Measurements from ENCODE around the gene RNF225. TPM values are rescaled to one million over a fixed set of nuclear protein-coding genes. Genes with fewer than 3 reads are reported as not detected.

The RNF225 gene
- total and polyA plus RNA-seq, 2 of the 13 experiments (the other 11 are each of a cell fraction or from before 2014, with no cell fraction given): not detected

DNA sequence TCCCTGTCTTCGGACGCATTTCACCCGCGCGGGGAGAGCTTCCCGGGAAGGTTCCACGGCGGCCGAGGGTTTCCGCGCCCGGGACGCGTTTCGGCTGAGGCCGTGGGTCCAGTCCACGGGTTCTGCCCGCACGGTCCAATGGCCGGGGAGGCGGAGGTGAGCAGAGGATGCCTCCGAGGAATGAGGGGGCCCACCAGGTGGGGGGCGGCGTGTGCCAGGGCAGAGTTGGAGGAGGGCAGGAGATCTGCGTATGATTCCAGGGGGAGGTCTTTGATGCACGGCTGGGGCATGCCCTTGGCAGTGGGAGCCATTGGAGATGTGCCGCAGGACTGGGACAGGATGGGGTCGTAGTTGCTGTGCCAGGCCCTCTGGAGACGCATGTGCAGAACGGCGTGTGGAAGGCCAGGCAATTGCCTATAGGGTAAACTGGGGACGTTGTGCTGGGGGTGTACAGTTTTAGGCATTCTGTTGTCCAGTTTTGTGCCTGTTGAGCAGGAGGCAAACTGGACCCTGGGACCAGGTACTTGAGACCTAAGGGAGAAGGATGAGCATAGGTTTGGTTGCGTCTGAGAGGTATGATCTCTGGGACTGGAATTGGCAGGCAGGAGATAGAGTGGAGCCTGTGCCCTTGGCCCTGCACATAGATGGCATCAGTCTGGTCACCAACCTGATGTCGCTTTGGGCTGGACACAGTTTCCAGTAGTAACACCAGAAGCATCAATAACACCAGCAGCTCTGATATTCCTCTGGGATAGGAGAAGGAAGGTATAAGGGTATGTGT lies 13.7 kb downstream of the RNF225 start:
- FAIRE-seq (peak; percentile 43), DNase-seq (ENCODE audit: low spot score) (no peak), ATAC-seq (peak; percentile 63)
- H2AFZ ChIP-seq (ENCODE audit: low read length): peak overlapping the region; percentile 46
- H3K4me1 ChIP-seq (ENCODE audit: insufficient read depth, low read length): peaks cover 23% of the 10 kb centered on the region
- H3K9ac ChIP-seq (ENCODE audit: insufficient read depth, low read depth, low read length): peak overlapping the region; percentile 89
- H3K4me2 ChIP-seq (ENCODE audit: low read depth, low read length): peak overlapping the region; percentile 86
- no peaks in the 10 kb centered on the region for H3K9me3 ChIP-seq (ENCODE audit: low read length)
- in situ Hi-C loops (cut with HindIII; ENCODE audit: extremely low pct_ligation_motif_present, low pct_unique_long_range_greater_than_20kb) (no loop called here), intact Hi-C loops (cut with micrococcal nuclease; ENCODE audit: unreplicated experiment) (loop anchor here (5.0 kb wide), 3 partner anchors 43 to 82 kb away; partner anchors contain the start of genes ZNF324, ZNF324B and ZSCAN22)
- ChIA-PET POLR2A (interaction anchor here (0.5 to 1.6 kb wide), 23 partner anchors 10 to 226 kb away, joined by 3 to 16 read pairs (median 4); partner anchors contain the start of genes RPS5, ZNF274, ZNF324B and ZNF497), CTCF (ENCODE audit: low intra/inter-chr PET ratio, low total read pairs) (no interaction called here)
- H3K79me2 ChIP-seq (ENCODE audit: insufficient read depth, low read length): peaks cover 21% of the 10 kb centered on the region
- no TSS peak for BruUV-seq (replicated peaks)
- no peaks in the 10 kb centered on the region for H3K36me3 ChIP-seq (replicated peaks in 1 of 2; ENCODE audit: control insufficient read depth in 1 of 2, insufficient read depth in 2 of 2, low read length in 2 of 2)
- WGBS (ENCODE audit: low lambda C conversion rate): 3% methylated on average over 17 of the region's 34 CpGs
- no peaks in the 10 kb centered on the region; a peak in 1 of 5 replicates for H3K27me3 ChIP-seq (ENCODE audit: control insufficient read depth in 1 of 2, insufficient read depth in 2 of 2, low read length in 2 of 2)
- H3K27ac ChIP-seq (ENCODE audit: extremely low read length, insufficient read depth, low read length): peak overlapping the region; percentile 12
- no peaks in the 10 kb centered on the region for H4K20me1 ChIP-seq (ENCODE audit: insufficient read depth, low read length)
- peak overlapping the region; percentile 89 to 98 (median 95) for H3K4me3 ChIP-seq (replicated peaks in 1 of 3; ENCODE audit: insufficient read depth in 1 of 3, low read depth in 2 of 3, low read length in 3 of 3)
- TF ChIP-seq, protein P1, sequence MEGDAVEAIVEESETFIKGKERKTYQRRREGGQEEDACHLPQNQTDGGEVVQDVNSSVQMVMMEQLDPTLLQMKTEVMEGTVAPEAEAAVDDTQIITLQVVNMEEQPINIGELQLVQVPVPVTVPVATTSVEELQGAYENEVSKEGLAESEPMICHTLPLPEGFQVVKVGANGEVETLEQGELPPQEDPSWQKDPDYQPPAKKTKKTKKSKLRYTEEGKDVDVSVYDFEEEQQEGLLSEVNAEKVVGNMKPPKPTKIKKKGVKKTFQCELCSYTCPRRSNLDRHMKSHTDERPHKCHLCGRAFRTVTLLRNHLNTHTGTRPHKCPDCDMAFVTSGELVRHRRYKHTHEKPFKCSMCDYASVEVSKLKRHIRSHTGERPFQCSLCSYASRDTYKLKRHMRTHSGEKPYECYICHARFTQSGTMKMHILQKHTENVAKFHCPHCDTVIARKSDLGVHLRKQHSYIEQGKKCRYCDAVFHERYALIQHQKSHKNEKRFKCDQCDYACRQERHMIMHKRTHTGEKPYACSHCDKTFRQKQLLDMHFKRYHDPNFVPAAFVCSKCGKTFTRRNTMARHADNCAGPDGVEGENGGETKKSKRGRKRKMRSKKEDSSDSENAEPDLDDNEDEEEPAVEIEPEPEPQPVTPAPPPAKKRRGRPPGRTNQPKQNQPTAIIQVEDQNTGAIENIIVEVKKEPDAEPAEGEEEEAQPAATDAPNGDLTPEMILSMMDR (CRISPR knock-in tag; IDR thresholded peaks at IDR 0.05): 0 out of 2 replicates have a peak, but pooled peaks have one; percentile 2
- TF ChIP-seq, protein P2, sequence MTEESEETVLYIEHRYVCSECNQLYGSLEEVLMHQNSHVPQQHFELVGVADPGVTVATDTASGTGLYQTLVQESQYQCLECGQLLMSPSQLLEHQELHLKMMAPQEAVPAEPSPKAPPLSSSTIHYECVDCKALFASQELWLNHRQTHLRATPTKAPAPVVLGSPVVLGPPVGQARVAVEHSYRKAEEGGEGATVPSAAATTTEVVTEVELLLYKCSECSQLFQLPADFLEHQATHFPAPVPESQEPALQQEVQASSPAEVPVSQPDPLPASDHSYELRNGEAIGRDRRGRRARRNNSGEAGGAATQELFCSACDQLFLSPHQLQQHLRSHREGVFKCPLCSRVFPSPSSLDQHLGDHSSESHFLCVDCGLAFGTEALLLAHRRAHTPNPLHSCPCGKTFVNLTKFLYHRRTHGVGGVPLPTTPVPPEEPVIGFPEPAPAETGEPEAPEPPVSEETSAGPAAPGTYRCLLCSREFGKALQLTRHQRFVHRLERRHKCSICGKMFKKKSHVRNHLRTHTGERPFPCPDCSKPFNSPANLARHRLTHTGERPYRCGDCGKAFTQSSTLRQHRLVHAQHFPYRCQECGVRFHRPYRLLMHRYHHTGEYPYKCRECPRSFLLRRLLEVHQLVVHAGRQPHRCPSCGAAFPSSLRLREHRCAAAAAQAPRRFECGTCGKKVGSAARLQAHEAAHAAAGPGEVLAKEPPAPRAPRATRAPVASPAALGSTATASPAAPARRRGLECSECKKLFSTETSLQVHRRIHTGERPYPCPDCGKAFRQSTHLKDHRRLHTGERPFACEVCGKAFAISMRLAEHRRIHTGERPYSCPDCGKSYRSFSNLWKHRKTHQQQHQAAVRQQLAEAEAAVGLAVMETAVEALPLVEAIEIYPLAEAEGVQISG (CRISPR knock-in tag; IDR thresholded peaks at IDR 0.05): 0 out of 2 replicates have a peak, but pooled peaks have one; percentile 3
- TF ChIP-seq, protein P3, sequence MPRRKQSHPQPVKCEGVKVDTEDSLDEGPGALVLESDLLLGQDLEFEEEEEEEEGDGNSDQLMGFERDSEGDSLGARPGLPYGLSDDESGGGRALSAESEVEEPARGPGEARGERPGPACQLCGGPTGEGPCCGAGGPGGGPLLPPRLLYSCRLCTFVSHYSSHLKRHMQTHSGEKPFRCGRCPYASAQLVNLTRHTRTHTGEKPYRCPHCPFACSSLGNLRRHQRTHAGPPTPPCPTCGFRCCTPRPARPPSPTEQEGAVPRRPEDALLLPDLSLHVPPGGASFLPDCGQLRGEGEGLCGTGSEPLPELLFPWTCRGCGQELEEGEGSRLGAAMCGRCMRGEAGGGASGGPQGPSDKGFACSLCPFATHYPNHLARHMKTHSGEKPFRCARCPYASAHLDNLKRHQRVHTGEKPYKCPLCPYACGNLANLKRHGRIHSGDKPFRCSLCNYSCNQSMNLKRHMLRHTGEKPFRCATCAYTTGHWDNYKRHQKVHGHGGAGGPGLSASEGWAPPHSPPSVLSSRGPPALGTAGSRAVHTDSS (CRISPR knock-in tag; conservative IDR thresholded peaks at IDR 0.05): no peak
- TF ChIP-seq HNRNPL (IDR thresholded peaks at IDR 0.05; ENCODE audit: low read depth, low read length): 0 out of 2 replicates have a peak, but pooled peaks have one; percentile 50
- TF ChIP-seq, protein P4, sequence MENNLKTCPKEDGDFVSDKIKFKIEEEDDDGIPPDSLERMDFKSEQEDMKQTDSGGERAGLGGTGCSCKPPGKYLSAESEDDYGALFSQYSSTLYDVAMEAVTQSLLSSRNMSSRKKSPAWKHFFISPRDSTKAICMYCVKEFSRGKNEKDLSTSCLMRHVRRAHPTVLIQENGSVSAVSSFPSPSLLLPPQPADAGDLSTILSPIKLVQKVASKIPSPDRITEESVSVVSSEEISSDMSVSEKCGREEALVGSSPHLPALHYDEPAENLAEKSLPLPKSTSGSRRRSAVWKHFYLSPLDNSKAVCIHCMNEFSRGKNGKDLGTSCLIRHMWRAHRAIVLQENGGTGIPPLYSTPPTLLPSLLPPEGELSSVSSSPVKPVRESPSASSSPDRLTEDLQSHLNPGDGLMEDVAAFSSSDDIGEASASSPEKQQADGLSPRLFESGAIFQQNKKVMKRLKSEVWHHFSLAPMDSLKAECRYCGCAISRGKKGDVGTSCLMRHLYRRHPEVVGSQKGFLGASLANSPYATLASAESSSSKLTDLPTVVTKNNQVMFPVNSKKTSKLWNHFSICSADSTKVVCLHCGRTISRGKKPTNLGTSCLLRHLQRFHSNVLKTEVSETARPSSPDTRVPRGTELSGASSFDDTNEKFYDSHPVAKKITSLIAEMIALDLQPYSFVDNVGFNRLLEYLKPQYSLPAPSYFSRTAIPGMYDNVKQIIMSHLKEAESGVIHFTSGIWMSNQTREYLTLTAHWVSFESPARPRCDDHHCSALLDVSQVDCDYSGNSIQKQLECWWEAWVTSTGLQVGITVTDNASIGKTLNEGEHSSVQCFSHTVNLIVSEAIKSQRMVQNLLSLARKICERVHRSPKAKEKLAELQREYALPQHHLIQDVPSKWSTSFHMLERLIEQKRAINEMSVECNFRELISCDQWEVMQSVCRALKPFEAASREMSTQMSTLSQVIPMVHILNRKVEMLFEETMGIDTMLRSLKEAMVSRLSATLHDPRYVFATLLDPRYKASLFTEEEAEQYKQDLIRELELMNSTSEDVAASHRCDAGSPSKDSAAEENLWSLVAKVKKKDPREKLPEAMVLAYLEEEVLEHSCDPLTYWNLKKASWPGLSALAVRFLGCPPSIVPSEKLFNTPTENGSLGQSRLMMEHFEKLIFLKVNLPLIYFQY (CRISPR knock-in tag; IDR thresholded peaks at IDR 0.05; ENCODE audit: borderline replicate concordance): no peak
- no peak for TF ChIP-seq ELF1 (CRISPR knock-in tag; IDR thresholded peaks at IDR 0.05)
- TF ChIP-seq AKAP8 (CRISPR knock-in tag; IDR thresholded peaks at IDR 0.05): 0 out of 2 replicates have a peak, but pooled peaks have one; percentile 21
- no peak for TF ChIP-seq MEIS1 (CRISPR knock-in tag; IDR thresholded peaks at IDR 0.05; ENCODE audit: borderline replicate concordance)
- TF ChIP-seq GABPA (IDR thresholded peaks at IDR 0.05; ENCODE audit: low read depth, low read length): no peak
- no peak for TF ChIP-seq GABPA (CRISPR knock-in tag; IDR thresholded peaks at IDR 0.05; ENCODE audit: low read depth)
- TF ChIP-seq ZNF44 (CRISPR knock-in tag; IDR thresholded peaks at IDR 0.05): no peak
- TF ChIP-seq ZNF253 (CRISPR knock-in tag; IDR thresholded peaks at IDR 0.05; ENCODE audit: borderline replicate concordance): 0 out of 2 replicates have a peak, but pooled peaks have one; percentile 4
